K562 (cell line): Measurements from ENCODE around the gene DNA2. TPM values are rescaled to one million over a fixed set of nuclear protein-coding genes. Genes with fewer than 3 reads are reported as not detected.

Experiments used
- BCOR ChIP-seq: fragments of 450-650 bp; IDR thresholded peaks from 2 replicates; pipeline ENCODE4 v1.6.1; 2016
- CSDE1 ChIP-seq, 2 experiments: fragments of 450-650 bp; IDR thresholded peaks; 2 replicates each; pipeline ENCODE4 v1.6.1; 2016; ENCODE audit warnings: mild to moderate bottlenecking in 1 of 2
- DNMT1 ChIP-seq: fragments of 450-650 bp; IDR thresholded peaks from 2 replicates; pipeline ENCODE4 v1.6.1; 2016; ENCODE audit warnings: antibody characterized with exemption, mild to moderate bottlenecking
- FOXP4 ChIP-seq: sonication (generic); formaldehyde crosslinking; IDR thresholded peaks from 2 replicates; pipeline ENCODE4 v1.8.0; 2022; ENCODE audit warnings: mild to moderate bottlenecking, missing genetic modification reagents, borderline replicate concordance
- HMGN3 ChIP-seq: IDR thresholded peaks from 2 replicates; pipeline ENCODE4 v1.6.1; 2011; ENCODE audit warnings: borderline replicate concordance, low read depth, mild to moderate bottlenecking, mixed read lengths, low read length; ENCODE audit not compliant: insufficient read length; ENCODE audit errors: extremely low read depth
- HNRNPL ChIP-seq: fragments of 200-400 bp; formaldehyde crosslinking; IDR thresholded peaks from 2 replicates; pipeline ENCODE4 v1.6.1; 2017; ENCODE audit warnings: low read depth, mild to moderate bottlenecking, low read length
- KLF13 ChIP-seq: fragments of 450-650 bp; IDR thresholded peaks from 2 replicates; pipeline ENCODE4 v1.6.1; 2016; ENCODE audit warnings: missing genetic modification characterization, low read depth, mild to moderate bottlenecking, missing compliant biosample characterization, moderate library complexity, borderline replicate concordance
- LEF1 ChIP-seq: fragments of 450-650 bp; IDR thresholded peaks from 2 replicates; pipeline ENCODE4 v1.6.1; 2016; ENCODE audit warnings: mild to moderate bottlenecking
- MCM7 ChIP-seq, 2 experiments: fragments of 450-650 bp; IDR thresholded peaks; 2 replicates each; pipeline ENCODE4 v1.6.1; 2016 to 2018
- NFE2 ChIP-seq: IDR thresholded peaks from 2 replicates; pipeline ENCODE4 v1.6.1; 2014; ENCODE audit warnings: antibody characterized with exemption, low read depth
- NR4A1 ChIP-seq, 2 experiments: fragments of 250-450 bp in 1 of 2; fragments of 450-650 bp in 1 of 2; sonication (Bioruptor Pico) in 1 of 2; IDR thresholded peaks; 2 replicates each; pipeline versions ENCODE4 v1.4.0 to v1.6.1; 2016 to 2020; ENCODE audit warnings: mild to moderate bottlenecking in 2 of 2, missing compliant biosample characterization in 1 of 2, missing genetic modification characterization in 1 of 2, moderate library complexity in 1 of 2
- PHF20 ChIP-seq: fragments of 450-650 bp; IDR thresholded peaks from 2 replicates; pipeline ENCODE4 v1.6.1; 2018; ENCODE audit not compliant: partially characterized antibody
- PML ChIP-seq: IDR thresholded peaks from 2 replicates; pipeline ENCODE4 v1.6.1; 2012; ENCODE audit warnings: low read length, inconsistent platforms
- POLR2H ChIP-seq: IDR thresholded peaks from 2 replicates; pipeline ENCODE4 v1.6.1; 2016; ENCODE audit warnings: missing genetic modification characterization, low read depth, mild to moderate bottlenecking, control low read depth, missing compliant biosample characterization, moderate library complexity
- SIN3B ChIP-seq: fragments of 450-650 bp; IDR thresholded peaks from 2 replicates; pipeline ENCODE4 v1.6.1; 2017; ENCODE audit warnings: low read depth, mild to moderate bottlenecking, moderate library complexity
- SMAD3 ChIP-seq: fragments of 450-650 bp; formaldehyde crosslinking; conservative IDR thresholded peaks from 2 replicates; pipeline ENCODE4 v1.4.0; 2020; ENCODE audit warnings: mild to moderate bottlenecking
- TAF1 ChIP-seq: IDR thresholded peaks from 2 replicates; pipeline ENCODE4 v1.6.1; 2011; ENCODE audit warnings: mild to moderate bottlenecking, low read length, moderate library complexity; ENCODE audit not compliant: insufficient read depth, control insufficient read depth, severe bottlenecking; ENCODE audit errors: extremely low read depth
- TCFL5 ChIP-seq: fragments of 250-450 bp; sonication (Bioruptor Pico); conservative IDR thresholded peaks from 2 replicates; pipeline ENCODE4 v1.6.1; 2021; ENCODE audit warnings: mild to moderate bottlenecking, moderate library complexity, matching md5 sums
- ZNF133 ChIP-seq: fragments of 250-450 bp; sonication (Bioruptor Pico); IDR thresholded peaks from 2 replicates; pipeline ENCODE4 v1.4.0; 2020; ENCODE audit warnings: mild to moderate bottlenecking
- ZNF316 ChIP-seq: fragments of 450-650 bp; IDR thresholded peaks from 2 replicates; pipeline ENCODE4 v1.6.1; 2016
- ZNF77 ChIP-seq: fragments of 250-450 bp; sonication (Bioruptor Pico); IDR thresholded peaks from 2 replicates; pipeline ENCODE4 v1.5.0; 2020
- ZNF79 ChIP-seq: fragments of 250-450 bp; sonication (Bioruptor Pico); IDR thresholded peaks from 2 replicates; pipeline ENCODE4 v1.4.0; 2020; ENCODE audit warnings: low read depth, mild to moderate bottlenecking, moderate library complexity
- polyA plus RNA-seq, 8 experiments: library from polyadenylated mRNA; depleted of rRNA in 4 of 8; stranded (reverse) in 5 of 8; unstranded in 3 of 8; fragments of >200 nt; fragmentation: Nextera tagmentation in 2 of 8; fragmentation: Illumina TruSeq in 1 of 8; extraction: Ambion mirVana in 2 of 8; extraction: Trizol in 1 of 8; gene quantifications; 2 replicates each; pipeline versions ENCODE4 v1.2.1 to v1.2.3, GENCODE V29; 2011 to 2014; ENCODE audit warnings: inconsistent platforms in 1 of 8, missing spikeins in 1 of 8
- total RNA-seq, 7 experiments: library from RNA; depleted of rRNA in 6 of 7; stranded (reverse); fragments of >200 nt in 6 of 7; fragmentation: Illumina TruSeq in 2 of 7; extraction: Trizol in 2 of 7; gene quantifications; 2 replicates each; pipeline versions ENCODE4 v1.2.1 to v1.2.3, GENCODE V29; 2011 to 2021; ENCODE audit warnings: low replicate concordance in 1 of 7
- TF ChIP-seq, protein P1 (sequence below), 3 experiments: IDR thresholded peaks in 2 of 3; conservative IDR thresholded peaks in 1 of 3; 2 replicates each; pipeline ENCODE4 v1.5.1; 2011 to 2012; ENCODE audit warnings: low read length in 3 of 3, mild to moderate bottlenecking in 3 of 3, control low read depth in 2 of 3, improper control_type of control experiment in 1 of 3, inconsistent platforms in 1 of 3, low read depth in 1 of 3, mixed read lengths in 1 of 3, moderate library complexity in 1 of 3; ENCODE audit not compliant: insufficient read depth in 2 of 3
- TF ChIP-seq, protein P2 (sequence below), 2 experiments: IDR thresholded peaks; 2 replicates each; pipeline ENCODE4 v1.6.1; 2011; ENCODE audit warnings: borderline replicate concordance in 1 of 2, control low read depth in 1 of 2, low read depth in 1 of 2, low read length in 1 of 2, mild to moderate bottlenecking in 1 of 2, mixed read lengths in 1 of 2, moderate library complexity in 1 of 2; ENCODE audit not compliant: insufficient read depth in 1 of 2, insufficient read length in 1 of 2, poor library complexity in 1 of 2, severe bottlenecking in 1 of 2; ENCODE audit errors: extremely low read depth in 1 of 2

The DNA2 gene
- total and polyA plus RNA-seq, 9 of the 15 experiments (the other 6 are each of a cell fraction or from before 2014, with no cell fraction given): 24.6 to 51.4 (median 40.8) TPM

DNA sequence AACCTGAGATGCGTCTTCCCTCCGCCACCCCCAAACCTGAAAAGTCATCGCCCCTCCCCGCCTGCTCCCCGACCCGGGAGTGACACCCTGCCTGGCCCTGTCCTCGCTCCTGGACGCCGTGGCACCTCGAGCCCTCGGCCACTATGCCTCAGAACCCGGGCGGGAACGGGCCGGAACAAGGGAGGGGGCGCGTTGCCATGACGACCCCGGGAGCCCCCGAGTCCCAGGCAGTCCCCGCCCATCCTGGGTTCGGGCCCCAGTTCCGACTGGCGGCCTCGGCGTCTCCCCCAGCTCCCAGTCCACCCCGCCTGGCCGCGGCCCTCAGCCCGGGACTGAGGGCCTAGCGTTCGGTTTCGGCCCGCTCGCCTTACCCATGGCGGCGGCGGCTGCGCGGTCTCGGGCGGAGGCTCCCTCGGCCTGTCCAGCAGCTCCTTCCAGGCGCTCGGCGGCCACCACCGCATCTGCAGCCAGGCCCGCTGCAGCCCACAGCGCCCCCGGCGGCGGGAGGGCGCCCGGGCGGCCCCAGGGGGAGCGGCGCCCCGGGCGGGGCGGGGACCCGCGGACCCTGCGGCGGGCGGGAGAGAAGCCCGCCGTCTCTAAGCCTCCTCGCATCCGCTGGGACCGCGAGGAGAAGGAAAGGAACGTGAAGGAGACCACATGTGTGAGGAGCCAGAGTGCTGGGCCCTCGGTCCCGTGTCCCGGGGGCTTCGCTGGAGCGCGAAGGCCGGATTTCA lies 64.8 kb downstream of the DNA2 start, which contains the start of gene RUFY2 (continued):
- peak; percentile 70; the same call in 1 of the 2 replicates for TF ChIP-seq POLR2H (tag)
- TF ChIP-seq, protein P1, sequence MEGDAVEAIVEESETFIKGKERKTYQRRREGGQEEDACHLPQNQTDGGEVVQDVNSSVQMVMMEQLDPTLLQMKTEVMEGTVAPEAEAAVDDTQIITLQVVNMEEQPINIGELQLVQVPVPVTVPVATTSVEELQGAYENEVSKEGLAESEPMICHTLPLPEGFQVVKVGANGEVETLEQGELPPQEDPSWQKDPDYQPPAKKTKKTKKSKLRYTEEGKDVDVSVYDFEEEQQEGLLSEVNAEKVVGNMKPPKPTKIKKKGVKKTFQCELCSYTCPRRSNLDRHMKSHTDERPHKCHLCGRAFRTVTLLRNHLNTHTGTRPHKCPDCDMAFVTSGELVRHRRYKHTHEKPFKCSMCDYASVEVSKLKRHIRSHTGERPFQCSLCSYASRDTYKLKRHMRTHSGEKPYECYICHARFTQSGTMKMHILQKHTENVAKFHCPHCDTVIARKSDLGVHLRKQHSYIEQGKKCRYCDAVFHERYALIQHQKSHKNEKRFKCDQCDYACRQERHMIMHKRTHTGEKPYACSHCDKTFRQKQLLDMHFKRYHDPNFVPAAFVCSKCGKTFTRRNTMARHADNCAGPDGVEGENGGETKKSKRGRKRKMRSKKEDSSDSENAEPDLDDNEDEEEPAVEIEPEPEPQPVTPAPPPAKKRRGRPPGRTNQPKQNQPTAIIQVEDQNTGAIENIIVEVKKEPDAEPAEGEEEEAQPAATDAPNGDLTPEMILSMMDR (IDR thresholded peaks at IDR 0.05 in 2 of 3, conservative IDR thresholded peaks at IDR 0.05 in 1 of 3; ENCODE audit: insufficient read depth in 2 of 3, low read depth in 1 of 3, low read length in 3 of 3): peak; percentile 69 to 95 (median 77)
- no peak for TF ChIP-seq HNRNPL
- TF ChIP-seq KLF13 (tag): peak; percentile 65
- TF ChIP-seq FOXP4 (CRISPR knock-in tag): 0 out of 2 replicates have a peak, but pooled peaks have one; percentile 76
- TF ChIP-seq BCOR: no peak
- no peak for TF ChIP-seq ZNF133 (CRISPR knock-in tag)
- no peak for TF ChIP-seq SMAD3 (CRISPR knock-in tag)
- TF ChIP-seq DNMT1: no peak
- TF ChIP-seq HMGN3: peak; percentile 83
- no peak for TF ChIP-seq LEF1
- peak; percentile 34 for TF ChIP-seq PML
- no peak for TF ChIP-seq ZNF77 (CRISPR knock-in tag)
- peak; percentile 79 for TF ChIP-seq TAF1
- TF ChIP-seq PHF20: peak; percentile 81
- peak; percentile 85 for TF ChIP-seq SIN3B
- TF ChIP-seq NR4A1 (CRISPR knock-in tag; IDR thresholded peaks at IDR 0.05): no peak
- no peak for TF ChIP-seq NR4A1 (tag; IDR thresholded peaks at IDR 0.05)
- no peak for TF ChIP-seq ZNF79 (CRISPR knock-in tag)
- TF ChIP-seq ZNF316: no peak
- peak; percentile 33; the same call in 1 of the 2 replicates for TF ChIP-seq NFE2
- TF ChIP-seq MCM7 (IDR thresholded peaks at IDR 0.05): no peak
- no peak for TF ChIP-seq TCFL5
- TF ChIP-seq, protein P2, sequence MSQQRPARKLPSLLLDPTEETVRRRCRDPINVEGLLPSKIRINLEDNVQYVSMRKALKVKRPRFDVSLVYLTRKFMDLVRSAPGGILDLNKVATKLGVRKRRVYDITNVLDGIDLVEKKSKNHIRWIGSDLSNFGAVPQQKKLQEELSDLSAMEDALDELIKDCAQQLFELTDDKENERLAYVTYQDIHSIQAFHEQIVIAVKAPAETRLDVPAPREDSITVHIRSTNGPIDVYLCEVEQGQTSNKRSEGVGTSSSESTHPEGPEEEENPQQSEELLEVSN (IDR thresholded peaks at IDR 0.05; ENCODE audit: borderline replicate concordance in 1 of 2, extremely low read depth in 1 of 2, insufficient read depth in 1 of 2, insufficient read length in 1 of 2, low read depth in 1 of 2, low read length in 1 of 2, poor library complexity in 1 of 2, severe bottlenecking in 1 of 2): peak; percentile 69 to 87
- peak in 1 of 2 experiments; percentile 91; a peak in 2 of 4 replicates for TF ChIP-seq CSDE1 (IDR thresholded peaks at IDR 0.05)
